ENCODE data around the gene NLRP10.

Gene NLRP10

DNA sequence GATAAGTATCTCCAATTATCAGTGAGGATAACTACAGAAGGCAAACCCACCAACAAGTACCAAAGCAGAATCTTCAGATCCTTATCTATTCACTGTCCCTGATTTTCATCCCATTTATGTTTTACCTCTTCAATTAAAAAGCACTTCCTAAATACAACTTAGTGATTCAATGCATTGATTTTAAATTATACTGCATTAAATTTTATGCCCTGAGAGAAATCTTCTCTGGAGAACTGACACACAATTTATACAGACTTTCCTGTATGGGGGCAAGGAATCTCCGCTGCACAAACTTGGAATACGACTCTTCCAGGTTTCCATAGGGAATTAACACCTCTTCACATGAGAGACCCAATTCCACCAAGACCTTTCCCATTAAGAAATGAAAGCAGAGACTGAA, 23.6 kb downstream of the NLRP10 start, which contains the start of gene OR10A3:
Gene OR10A3 (minus strand): TSS at position 101 of the 400 bp plus-strand sequence. CDS start 2,188 bp downstream, outside the sequence.
- Histone ChIP-seq H3K36me3 (replicated peaks; ENCODE audit: insufficient read depth, low read length) (no peaks in the 10 kb centered on the region), H3K79me2 (ENCODE audit: low read length) (no peaks in the 10 kb centered on the region), H3K9me2 (replicated peaks; ENCODE audit: insufficient read depth, low read length) (no peaks in the 10 kb centered on the region), H3K4me1 (ENCODE audit: low read length) (no peaks in the 10 kb centered on the region), H3K4me2 (ENCODE audit: low read depth, low read length) (no peak within 1 kb of the TSS), H3K9ac (ENCODE audit: low read length) (no peak within 1 kb of the TSS), H3F3A (ENCODE audit: insufficient read depth, low read length) (no peaks in the 10 kb centered on the region), H3K27ac (ENCODE audit: low read length) (no peak within 1 kb of the TSS), H3K4me3 (ENCODE audit: low read length) (no peak within 1 kb of the TSS), H3K9me3 (replicated peaks; ENCODE audit: insufficient read depth, low read length) (no peaks in the 10 kb centered on the region), H4K20me1 (ENCODE audit: insufficient read depth, low read length) (no peaks in the 10 kb centered on the region), H3K27me3 (replicated peaks; ENCODE audit: insufficient read depth, low read length) (no peaks in the 10 kb centered on the region), H2AFZ (ENCODE audit: low read length) (no peak within 1 kb of the TSS)
- TF ChIP-seq CTCF (IDR thresholded peaks at IDR 0.05; ENCODE audit: low read length): no peak
- no peak for TF ChIP-seq EZH2 (optimal IDR thresholded peaks at IDR 0.05; ENCODE audit: low read depth, low read length)
- TF ChIP-seq EZH2phosphoT487 (IDR thresholded peaks at IDR 0.05; ENCODE audit: low read length): no peak
- no peak for DNase-seq

DNA sequence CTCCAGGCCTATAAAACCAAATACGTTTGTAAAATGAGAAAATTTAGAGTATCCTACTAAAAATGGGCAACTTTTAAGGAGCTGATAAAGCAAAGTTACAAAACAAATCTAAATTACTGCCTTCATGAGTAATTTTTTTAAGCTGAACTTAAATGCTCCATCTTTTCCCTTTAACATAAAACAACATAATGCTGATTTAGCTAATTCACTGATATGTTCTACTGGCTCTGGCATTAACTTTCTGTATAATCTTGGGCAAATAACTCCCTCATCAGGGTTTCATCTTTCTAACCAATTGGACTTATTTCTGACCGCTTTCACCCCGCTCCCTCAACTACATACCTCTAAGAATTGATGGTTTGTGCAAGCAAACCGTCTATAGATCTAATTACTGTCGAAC, 24.1 kb downstream of the NLRP10 start:
- Histone ChIP-seq H3K4me3 (ENCODE audit: low read length) (no peak overlapping the region), H3K27ac (ENCODE audit: low read length) (no peak overlapping the region), H3K79me2 (ENCODE audit: low read length) (no peaks in the 10 kb centered on the region), H3K4me1 (ENCODE audit: low read length) (no peaks in the 10 kb centered on the region), H3K9ac (ENCODE audit: low read length) (no peak overlapping the region), H3K36me3 (replicated peaks; ENCODE audit: insufficient read depth, low read length) (no peaks in the 10 kb centered on the region), H3K9me2 (replicated peaks; ENCODE audit: insufficient read depth, low read length) (no peaks in the 10 kb centered on the region), H3K9me3 (replicated peaks; ENCODE audit: insufficient read depth, low read length) (no peaks in the 10 kb centered on the region), H3K27me3 (replicated peaks; ENCODE audit: insufficient read depth, low read length) (no peaks in the 10 kb centered on the region), H3F3A (ENCODE audit: insufficient read depth, low read length) (no peaks in the 10 kb centered on the region), H3K4me2 (ENCODE audit: low read depth, low read length) (no peak overlapping the region), H4K20me1 (ENCODE audit: insufficient read depth, low read length) (no peaks in the 10 kb centered on the region), H2AFZ (ENCODE audit: low read length) (no peak overlapping the region)
- DNase-seq: no peak
- TF ChIP-seq CTCF (IDR thresholded peaks at IDR 0.05; ENCODE audit: low read length) (no peak), EZH2phosphoT487 (IDR thresholded peaks at IDR 0.05; ENCODE audit: low read length) (no peak), EZH2 (optimal IDR thresholded peaks at IDR 0.05; ENCODE audit: low read depth, low read length) (no peak)

- H3F3A ChIP-seq (ENCODE audit: insufficient read depth, low read length): no peaks in the 10 kb centered on the region
- H2AFZ ChIP-seq (ENCODE audit: low read length): no peak overlapping the region
- no peak overlapping the region for H3K4me2 ChIP-seq (ENCODE audit: low read depth, low read length)
- H3K36me3 ChIP-seq (replicated peaks; ENCODE audit: insufficient read depth, low read length): no peaks in the 10 kb centered on the region
- no peak for DNase-seq
- TF ChIP-seq EZH2phosphoT487 (IDR thresholded peaks at IDR 0.05; ENCODE audit: low read length) (no peak), EZH2 (optimal IDR thresholded peaks at IDR 0.05; ENCODE audit: low read depth, low read length) (no peak), CTCF (IDR thresholded peaks at IDR 0.05; ENCODE audit: low read length) (no peak)
- no peaks in the 10 kb centered on the region for H3K27me3 ChIP-seq (replicated peaks; ENCODE audit: insufficient read depth, low read length)
- H3K4me3 ChIP-seq (ENCODE audit: low read length): no peak overlapping the region
- no peaks in the 10 kb centered on the region for H3K4me1 ChIP-seq (ENCODE audit: low read length)
- H3K79me2 ChIP-seq (ENCODE audit: low read length): no peaks in the 10 kb centered on the region
- H3K9me2 ChIP-seq (replicated peaks; ENCODE audit: insufficient read depth, low read length): no peaks in the 10 kb centered on the region
- no peak overlapping the region for H3K27ac ChIP-seq (ENCODE audit: low read length)
- no peaks in the 10 kb centered on the region for H3K9me3 ChIP-seq (replicated peaks; ENCODE audit: insufficient read depth, low read length)
- no peaks in the 10 kb centered on the region for H4K20me1 ChIP-seq (ENCODE audit: insufficient read depth, low read length)
- H3K9ac ChIP-seq (ENCODE audit: low read length): no peak overlapping the region
Observed at GRCh38 chr11:7936615-7937014, 28.6 kb downstream of the NLRP10 start.

Data from MM.1S (cell line).